Suprapubic skin (tissue), 4 donors: ENCODE results near the gene JAK1. TPM values are rescaled to one million over a fixed set of nuclear protein-coding genes. Genes with fewer than 3 reads are reported as not detected.

Experiments used
- DNase-seq, 2 donors: peaks; one replicate each; pipeline ENCODE4 v3.0.0-alpha.2; 2019; ENCODE audit warnings: low spot score in 2 of 2
- H3K27ac ChIP-seq: fragments of 200-600 bp; sonication (generic); one replicate; pipeline ENCODE4 v1.5.1; 2019
- H3K27me3 ChIP-seq: fragments of 200-600 bp; sonication (generic); one replicate; pipeline ENCODE4 v1.5.1; 2019
- H3K36me3 ChIP-seq: fragments of 200-600 bp; sonication (generic); one replicate; pipeline ENCODE4 v1.5.1; 2019
- H3K4me1 ChIP-seq: fragments of 200-600 bp; sonication (generic); one replicate; pipeline ENCODE4 v1.5.1; 2019
- H3K4me3 ChIP-seq: fragments of 200-600 bp; sonication (generic); one replicate; pipeline ENCODE4 v1.5.1; 2019; ENCODE audit warnings: mild to moderate bottlenecking
- H3K9me3 ChIP-seq: fragments of 200-600 bp; sonication (generic); one replicate; pipeline ENCODE4 v1.5.1; 2019
- EP300 ChIP-seq: sonication (generic); formaldehyde crosslinking; IDR thresholded peaks from one replicate; pipeline ENCODE4 v1.6.1; 2017; ENCODE audit warnings: antibody characterized with exemption
- POLR2A ChIP-seq, 2 donors: fragments of 450-650 bp; IDR thresholded peaks; one replicate each; pipeline ENCODE4 v1.6.1; 2017; ENCODE audit warnings: antibody characterized with exemption in 2 of 2, mild to moderate bottlenecking in 2 of 2, moderate library complexity in 2 of 2
- POLR2AphosphoS5 ChIP-seq, 3 donors: sonication (generic); formaldehyde crosslinking; IDR thresholded peaks; one replicate each; pipeline ENCODE4 v1.6.1; 2017; ENCODE audit warnings: antibody characterized with exemption in 3 of 3
- WGBS: methylation state at CpG from one replicate; pipeline ENCODE4 v1.1.5; 2018; 5-methylcytosine and 5-hydroxymethylcytosine counted together
- total RNA-seq, 4 donors: library from RNA; depleted of rRNA; stranded (reverse); fragments of >200 nt; gene quantifications; one replicate each; pipeline ENCODE4 v1.1.0, GENCODE V29; 2016
- TF ChIP-seq, protein P1 (sequence below), 2 donors: fragments of 200-600 bp in 1 of 2; fragments of 450-650 bp in 1 of 2; sonication (generic) in 1 of 2; IDR thresholded peaks; one replicate each; pipeline ENCODE4 v1.5.1; 2016 to 2019; ENCODE audit warnings: antibody characterized with exemption in 2 of 2, mild to moderate bottlenecking in 1 of 2, moderate library complexity in 1 of 2

JAK1 gene
- total RNA-seq, 4 donors from 2014 or later: 99.0 to 169 (median 127) TPM

DNA sequence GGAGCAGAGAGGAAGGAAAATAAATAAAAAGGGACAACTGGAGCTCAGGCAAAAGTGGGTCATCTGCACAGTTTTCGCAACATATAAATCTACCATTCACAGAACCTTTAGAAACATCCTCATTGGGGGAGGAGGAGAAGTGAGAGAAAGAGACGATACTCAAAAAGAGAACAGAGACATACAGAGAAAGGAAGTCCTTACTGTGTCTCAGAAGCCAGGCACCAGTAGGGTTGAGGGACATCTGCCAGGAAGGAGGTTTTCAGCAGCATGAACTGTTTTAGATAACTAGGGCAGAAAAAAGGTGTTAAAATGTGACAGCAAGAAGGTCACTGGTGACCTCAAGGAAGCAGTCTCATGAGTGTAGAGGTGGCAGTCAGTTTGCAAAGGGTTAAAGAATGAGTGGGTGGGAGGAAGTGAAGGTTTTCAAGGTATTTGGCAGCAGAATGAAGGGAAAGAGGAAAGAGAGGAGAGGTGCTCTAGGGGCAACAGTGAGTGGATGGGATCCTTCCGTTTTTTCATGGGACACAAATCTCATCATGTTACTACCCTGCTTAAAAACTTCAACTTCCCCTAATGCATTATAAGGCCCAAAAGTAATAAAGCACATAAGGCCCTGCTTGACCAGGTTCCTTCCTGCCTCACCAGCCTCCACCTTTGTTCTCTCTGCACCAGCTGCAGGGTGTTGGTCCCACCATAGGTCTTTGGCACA is 9.5 kb downstream of the JAK1 start:
- WGBS: 72% methylated on average over 3 of the region's 3 CpGs
- TF ChIP-seq POLR2AphosphoS5 (IDR thresholded peaks at IDR 0.05) (no peak), POLR2A (IDR thresholded peaks at IDR 0.05) (no peak), EP300 (no peak)
- TF ChIP-seq, protein P1, sequence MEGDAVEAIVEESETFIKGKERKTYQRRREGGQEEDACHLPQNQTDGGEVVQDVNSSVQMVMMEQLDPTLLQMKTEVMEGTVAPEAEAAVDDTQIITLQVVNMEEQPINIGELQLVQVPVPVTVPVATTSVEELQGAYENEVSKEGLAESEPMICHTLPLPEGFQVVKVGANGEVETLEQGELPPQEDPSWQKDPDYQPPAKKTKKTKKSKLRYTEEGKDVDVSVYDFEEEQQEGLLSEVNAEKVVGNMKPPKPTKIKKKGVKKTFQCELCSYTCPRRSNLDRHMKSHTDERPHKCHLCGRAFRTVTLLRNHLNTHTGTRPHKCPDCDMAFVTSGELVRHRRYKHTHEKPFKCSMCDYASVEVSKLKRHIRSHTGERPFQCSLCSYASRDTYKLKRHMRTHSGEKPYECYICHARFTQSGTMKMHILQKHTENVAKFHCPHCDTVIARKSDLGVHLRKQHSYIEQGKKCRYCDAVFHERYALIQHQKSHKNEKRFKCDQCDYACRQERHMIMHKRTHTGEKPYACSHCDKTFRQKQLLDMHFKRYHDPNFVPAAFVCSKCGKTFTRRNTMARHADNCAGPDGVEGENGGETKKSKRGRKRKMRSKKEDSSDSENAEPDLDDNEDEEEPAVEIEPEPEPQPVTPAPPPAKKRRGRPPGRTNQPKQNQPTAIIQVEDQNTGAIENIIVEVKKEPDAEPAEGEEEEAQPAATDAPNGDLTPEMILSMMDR (IDR thresholded peaks at IDR 0.05): no peak
- no peak for DNase-seq
- peaks cover 41% of the 10 kb centered on the region for H3K4me1 ChIP-seq
- H3K36me3 ChIP-seq: no peaks in the 10 kb centered on the region
- H3K9me3 ChIP-seq: no peaks in the 10 kb centered on the region
- no peaks in the 10 kb centered on the region for H3K27me3 ChIP-seq
- no peak overlapping the region for H3K27ac ChIP-seq
- H3K4me3 ChIP-seq: no peak overlapping the region

DNA sequence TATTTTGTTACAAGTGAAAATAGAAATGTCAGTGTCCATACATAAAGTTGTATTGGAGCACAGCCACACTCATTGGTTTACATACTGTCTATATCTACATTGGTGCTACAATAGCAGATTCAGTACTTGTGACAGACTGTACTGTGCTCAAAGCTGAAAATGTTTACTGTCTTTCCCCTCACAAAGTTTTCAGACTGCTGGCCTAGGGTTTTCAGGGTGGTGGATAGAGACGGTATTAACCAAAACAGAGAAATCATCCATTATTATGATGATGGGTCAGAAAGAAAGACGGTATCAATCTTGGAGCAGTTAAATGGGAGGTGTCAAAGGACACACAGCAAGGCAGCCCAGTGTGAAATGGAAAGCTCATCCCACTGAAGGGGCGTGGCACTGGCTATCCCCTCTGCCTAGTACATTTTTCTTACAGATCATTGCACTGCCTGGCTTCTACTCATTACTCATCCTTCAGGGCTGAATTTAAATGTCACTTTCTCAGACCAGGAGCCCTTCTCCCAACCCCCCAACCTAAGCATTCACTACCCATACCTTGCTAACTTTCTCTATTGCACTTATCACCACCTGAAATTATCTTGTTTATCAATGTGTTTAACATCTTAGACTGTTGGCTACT is 10.2 kb downstream of the JAK1 start:
- Histone ChIP-seq H3K27me3 (no peaks in the 10 kb centered on the region), H3K4me1 (peaks cover 36% of the 10 kb centered on the region), H3K36me3 (no peaks in the 10 kb centered on the region), H3K27ac (no peak overlapping the region), H3K9me3 (no peaks in the 10 kb centered on the region), H3K4me3 (no peak overlapping the region)
- 65% methylated on average over 3 of the region's 3 CpGs for WGBS
- no peak for DNase-seq
- no peak for TF ChIP-seq EP300
- no peak for TF ChIP-seq POLR2A (IDR thresholded peaks at IDR 0.05)
- TF ChIP-seq, protein P1 (IDR thresholded peaks at IDR 0.05): no peak
- no peak for TF ChIP-seq POLR2AphosphoS5 (IDR thresholded peaks at IDR 0.05)

DNA sequence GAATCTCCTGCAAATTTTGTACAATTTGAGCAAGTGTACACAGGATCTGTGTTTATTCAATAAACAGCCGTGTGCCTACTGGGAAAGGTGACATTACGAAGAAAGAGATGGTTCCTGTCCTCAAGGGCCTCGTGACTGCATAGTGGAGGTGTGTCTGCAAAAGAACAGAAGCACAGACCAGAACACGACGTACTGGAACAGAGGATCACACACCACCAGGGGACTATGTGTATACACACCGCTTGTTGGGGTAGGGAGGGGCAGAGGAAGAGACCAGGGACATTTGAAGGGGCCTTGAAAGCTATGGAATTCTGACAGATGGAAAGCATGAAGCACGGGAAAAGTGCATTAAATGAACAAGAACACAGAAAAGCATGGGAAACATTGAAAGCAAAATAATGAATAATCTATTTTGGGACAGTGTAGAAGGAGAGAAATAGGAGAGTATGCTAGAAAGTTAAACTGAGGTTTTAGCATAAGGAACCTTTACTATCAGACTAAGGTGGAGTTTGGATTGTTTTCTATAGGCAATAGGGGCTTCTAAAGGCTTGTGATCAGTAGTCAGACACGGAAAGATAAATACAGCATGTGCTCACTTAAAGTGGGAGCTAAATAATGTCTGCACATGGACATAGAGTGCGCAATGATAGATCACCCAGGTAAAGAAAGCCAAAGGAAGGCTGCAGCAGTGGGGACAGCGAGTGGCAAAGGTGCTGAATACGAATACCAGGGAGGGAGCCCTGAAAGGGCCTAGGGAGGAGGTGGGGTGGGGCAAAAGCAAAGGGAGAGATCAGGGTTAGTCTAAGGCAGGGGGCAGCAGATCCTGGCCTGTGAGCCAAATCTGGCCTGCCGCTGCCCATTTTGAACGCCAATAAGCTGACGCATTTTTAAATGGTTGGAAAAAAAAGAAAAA is 11.0 kb downstream of the JAK1 start:
- H3K27me3 ChIP-seq: no peaks in the 10 kb centered on the region
- no peak overlapping the region for H3K4me3 ChIP-seq
- H3K36me3 ChIP-seq: no peaks in the 10 kb centered on the region
- TF ChIP-seq, protein P1 (IDR thresholded peaks at IDR 0.05): no peak
- no peak for TF ChIP-seq EP300
- no peak for TF ChIP-seq POLR2AphosphoS5 (IDR thresholded peaks at IDR 0.05)
- no peak for TF ChIP-seq POLR2A (IDR thresholded peaks at IDR 0.05)
- no peak for DNase-seq
- H3K9me3 ChIP-seq: no peaks in the 10 kb centered on the region
- H3K27ac ChIP-seq: no peak overlapping the region
- WGBS: 68% methylated on average over 14 of the region's 14 CpGs
- peaks cover 28% of the 10 kb centered on the region for H3K4me1 ChIP-seq

DNA sequence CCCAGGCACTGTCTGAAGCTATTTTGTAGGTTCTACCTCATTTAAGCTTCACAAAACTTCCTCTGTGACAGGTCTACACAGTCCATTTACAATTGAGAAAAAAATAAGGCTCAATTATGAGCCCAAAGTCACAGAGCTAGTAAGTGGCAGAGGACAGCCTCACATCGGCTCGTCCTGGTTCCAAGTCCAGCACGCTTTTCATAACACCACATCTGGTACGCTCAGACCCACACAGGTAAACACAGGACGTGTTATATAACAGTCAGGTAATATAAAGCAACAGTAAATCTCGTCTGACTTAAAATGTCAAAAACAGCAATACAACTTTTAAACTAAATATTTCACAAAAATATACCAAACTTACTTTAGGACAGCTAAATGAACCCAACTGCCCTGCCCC is 13.1 kb downstream of the JAK1 start:
- Histone ChIP-seq H3K27ac (no peak overlapping the region), H3K4me1 (peaks cover 41% of the 10 kb centered on the region), H3K4me3 (no peak overlapping the region)

More for the DNA sequence above, 13.1 kb downstream of the JAK1 start:
- Histone ChIP-seq H3K9me3 (no peaks in the 10 kb centered on the region), H3K27me3 (no peaks in the 10 kb centered on the region), H3K36me3 (no peaks in the 10 kb centered on the region)
- DNase-seq: no peak
- WGBS: 73% methylated on average over 6 of the region's 6 CpGs
- TF ChIP-seq POLR2AphosphoS5 (IDR thresholded peaks at IDR 0.05) (no peak), POLR2A (IDR thresholded peaks at IDR 0.05) (no peak), EP300 (no peak)
- TF ChIP-seq, protein P1 (IDR thresholded peaks at IDR 0.05): no peak
